NCI-H82 (cell line): ENCODE results near the gene CFAP52.
"Not testable (repeated sequence)": the region's sequence is repeated elsewhere in the genome, so short reads cannot be mapped to it uniquely, and the experiment has no call there.

Source experiments
- DNase-seq: peaks from one replicate; lab custom pipeline; 2025; lab: John Stamatoyannopoulos, UW

The CFAP52 gene

DNA sequence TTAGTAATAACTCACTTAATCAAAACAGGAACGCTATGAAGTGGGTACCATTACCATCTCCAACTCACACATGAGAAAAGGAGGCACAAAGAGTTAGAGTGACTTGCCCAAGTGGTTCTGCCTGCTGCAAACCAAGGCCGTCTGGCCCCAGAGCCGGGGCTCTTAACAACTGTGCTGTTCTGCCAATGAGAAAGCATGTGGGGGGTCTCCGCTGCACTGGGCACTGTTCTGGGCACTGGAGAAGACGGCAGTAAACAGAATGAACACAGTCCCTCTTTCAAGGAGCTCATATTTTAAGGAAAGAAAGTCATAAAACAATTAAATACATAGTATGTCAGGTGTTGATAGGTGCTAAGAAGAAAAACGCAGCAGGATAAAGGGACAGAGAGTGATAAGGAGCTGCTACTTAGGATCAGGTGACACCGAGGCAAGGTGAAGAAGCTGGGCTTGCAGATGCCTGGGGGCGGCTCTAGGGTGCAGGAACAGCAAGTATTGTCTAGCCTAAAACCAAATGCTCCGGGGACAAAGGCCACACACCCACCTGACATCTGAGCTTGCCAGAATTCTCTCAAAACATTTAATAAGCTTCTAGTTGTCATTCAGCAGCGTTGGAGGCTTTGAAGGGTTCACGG lies 7.4 kb upstream of the CFAP52 start:
- DNase-seq = no peak

DNA sequence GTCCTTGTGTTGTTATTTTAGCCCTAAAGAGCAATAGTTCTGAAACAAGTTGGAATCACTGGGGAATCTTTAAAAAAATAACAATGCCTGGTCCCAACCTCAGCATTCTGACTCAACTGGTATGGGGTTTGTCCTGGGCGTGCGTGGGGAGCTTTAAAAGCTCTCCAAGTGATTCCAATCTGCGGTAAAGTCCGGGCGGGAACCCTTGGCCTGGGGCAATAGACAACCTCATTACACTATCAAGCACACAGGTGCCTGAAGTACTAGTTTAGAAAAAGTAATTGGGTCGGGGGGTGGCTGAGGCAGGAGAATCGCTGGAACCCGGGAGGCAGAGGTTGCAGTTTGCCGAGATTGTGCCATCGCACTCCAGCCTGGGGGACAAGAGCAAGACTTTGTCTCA lies 5.2 kb upstream of the CFAP52 start:
- DNase-seq = no peak

DNA sequence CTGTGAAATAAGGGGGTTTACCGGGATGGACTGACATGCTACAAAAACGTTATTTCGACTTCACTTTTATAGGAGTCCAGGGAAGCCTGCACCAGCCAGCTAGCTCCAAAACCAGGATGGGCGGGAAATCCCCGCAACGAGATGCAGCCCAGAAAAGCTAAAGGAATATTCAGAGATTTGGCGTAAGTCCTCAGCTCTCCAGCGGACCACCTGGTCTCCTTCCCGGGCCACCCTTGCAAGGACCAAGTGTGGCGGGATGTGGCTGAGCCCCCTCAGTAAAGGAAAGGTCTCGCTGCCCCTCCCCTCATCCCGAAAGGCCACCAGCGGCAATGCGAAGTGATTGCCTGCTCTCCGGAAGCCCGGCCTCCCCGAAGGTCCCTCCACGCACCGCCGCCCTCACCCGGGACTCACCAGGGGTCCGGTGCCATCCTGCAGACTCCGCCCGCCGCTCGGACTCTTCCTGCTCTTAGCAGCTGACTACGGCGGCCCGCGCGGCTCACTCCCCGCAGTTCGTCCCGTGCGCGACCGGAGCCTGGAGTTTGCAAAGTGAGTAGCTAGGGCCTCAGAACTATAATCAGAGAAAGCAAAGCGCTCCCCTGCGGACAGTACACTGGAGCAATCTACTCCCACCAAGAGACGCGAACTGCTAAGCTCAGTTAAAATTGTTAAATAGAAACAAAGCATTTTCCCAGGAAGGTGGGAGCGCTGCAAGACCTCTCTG lies 901 bp upstream of the CFAP52 start, which contains the start of gene STX8:
Gene STX8 (minus strand): TSS at position 440 of the 721 bp plus-strand sequence. CDS start 12 bp downstream, at position 428.
- DNase-seq = peak; percentile 84

DNA sequence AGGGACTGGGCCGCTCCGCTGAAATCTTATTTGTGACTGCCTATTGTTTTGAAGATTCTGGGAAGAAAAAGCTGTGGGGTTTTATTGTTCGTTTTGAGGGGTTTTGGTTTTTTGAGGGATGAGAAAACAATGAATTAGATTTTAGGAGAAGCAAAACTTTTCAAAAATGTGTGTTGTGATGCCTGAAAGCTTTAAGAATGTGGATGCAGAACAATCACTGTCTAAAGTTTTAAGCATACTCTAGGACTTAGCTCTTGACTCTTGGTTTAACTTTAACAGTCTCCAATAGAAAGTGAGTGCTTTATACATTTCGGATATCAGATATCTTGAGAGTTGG lies 899 bp downstream of the CFAP52 start:
- no peak for DNase-seq

DNA sequence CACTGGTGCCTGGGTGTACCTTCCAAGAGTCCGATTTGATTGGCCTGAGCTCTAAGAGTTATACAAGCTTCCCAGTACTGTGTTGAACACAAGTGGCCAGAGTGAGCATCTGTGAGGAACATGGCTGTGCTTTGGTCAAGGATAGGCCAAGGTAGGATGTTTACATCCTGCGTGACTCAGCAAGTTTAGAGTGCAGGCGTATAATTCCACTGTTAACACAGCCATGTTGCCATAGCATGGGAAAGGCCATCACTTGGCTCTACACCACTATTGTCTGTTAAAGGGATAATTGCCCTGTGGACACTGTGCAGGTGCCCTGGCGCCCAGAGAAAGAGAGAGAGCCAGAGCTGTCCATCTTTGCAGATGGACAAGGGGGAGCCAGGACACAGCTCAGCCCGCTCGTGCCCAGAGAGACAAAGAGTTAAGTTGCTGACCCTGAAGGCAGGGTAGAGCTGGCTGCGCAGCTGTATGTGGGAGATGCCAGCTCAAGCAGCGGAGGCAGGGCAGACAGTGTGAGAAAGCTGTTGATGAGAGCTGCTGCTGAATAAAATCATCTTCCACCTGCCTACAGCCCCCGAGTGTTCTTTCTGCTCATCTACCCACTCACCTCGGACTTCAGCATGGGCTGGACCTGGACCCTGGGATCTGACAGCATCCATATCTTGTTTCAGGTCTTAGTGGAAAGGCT lies 11.7 kb downstream of the CFAP52 start:
- no peak for DNase-seq

DNA sequence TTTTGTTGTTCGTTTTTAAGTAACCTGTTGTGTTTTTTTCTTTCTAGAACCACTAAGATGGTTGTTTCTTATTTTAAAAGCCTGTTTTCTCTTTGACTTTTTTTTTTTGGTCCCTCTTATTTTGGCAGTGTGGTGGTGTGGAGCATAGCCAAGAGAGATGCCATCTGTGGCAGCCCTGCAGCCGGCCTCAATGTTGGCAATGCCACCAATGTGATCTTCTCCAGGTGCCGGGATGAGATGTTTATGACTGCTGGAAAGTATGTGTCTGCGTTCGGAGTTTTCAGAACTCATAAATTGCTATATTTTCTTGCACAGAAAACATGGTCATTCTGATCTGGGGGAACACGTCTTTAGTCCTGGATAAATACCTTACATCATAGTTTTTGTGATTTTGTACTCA lies 17.6 kb downstream of the CFAP52 start:
- DNase-seq = no peak

DNA sequence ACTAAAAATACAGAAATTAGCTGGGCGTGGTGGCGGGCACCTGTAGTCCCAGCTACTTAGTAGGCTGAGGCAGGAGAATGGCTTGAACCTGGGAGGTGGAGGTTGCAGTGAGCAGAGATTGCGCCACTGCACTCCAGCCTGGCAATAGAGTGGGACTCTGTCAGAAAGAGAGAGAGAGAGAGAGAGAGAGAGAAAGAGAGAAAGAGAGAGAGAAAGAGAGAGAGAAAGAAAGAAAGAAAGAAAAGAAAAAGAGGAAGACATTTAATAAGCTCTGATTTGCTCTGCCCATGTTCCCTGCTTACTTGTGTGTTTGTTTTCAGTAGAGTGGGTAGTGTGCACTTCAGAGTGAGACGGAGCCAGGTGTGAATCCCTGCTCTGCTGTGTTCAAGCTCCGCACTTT lies 21.2 kb downstream of the CFAP52 start:
- not testable (repeated sequence) for DNase-seq

DNA sequence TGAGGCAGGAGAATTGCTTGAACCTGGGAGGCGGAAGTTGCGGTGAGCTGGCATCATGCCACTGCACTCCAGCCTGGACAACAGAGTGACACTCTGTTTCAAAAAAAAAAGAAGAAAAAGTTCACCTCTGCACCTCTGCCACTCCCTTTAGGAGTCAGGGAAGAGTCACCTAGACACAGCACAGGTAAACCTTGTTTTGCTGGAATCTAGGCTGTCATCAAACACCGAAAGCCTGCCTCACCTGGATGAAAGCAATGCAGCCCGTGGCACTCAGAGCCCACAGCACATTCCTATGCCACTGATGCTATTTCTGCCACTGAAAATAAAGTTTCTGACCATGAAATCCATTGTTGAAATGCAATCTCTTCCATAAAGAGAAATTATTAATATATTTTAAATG lies 22.2 kb downstream of the CFAP52 start:
- no peak for DNase-seq

DNA sequence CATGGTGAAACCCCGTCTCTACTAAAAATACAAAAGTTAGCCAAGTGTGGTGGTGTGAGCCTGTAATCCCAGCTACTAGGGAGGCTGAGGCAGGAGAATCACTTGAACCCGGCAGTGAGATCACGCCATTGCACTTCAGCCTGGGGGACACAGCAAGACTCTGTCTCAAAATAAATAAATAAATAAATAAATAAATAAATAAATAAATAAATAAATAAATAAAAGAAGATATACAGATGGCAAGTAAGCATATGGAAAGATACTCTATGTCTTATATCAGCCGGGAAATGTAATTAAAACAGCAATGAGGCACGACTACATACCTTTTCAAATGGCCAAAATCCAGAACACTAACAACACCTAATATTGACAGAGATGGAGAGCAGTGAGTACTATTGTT lies 28.1 kb downstream of the CFAP52 start:
- DNase-seq = not testable (repeated sequence)

DNA sequence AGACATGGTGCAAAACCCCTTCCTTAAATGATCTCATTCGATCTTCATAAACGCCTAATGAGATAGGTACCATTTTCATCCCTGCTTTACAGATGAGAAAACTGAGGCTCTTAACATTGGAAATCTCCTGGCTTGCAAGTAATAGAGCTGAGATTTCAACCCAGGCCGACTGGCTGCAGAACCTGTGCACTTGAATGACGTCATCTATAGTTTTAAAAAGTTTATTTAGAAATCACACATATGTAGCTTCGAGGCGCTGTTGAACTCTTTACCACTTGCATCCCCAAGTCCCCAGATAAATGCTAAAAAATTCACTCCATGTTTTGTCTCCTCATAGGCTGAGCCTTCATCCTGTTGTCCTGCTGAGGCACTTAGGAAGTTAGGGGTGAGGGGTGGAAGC lies 30.0 kb downstream of the CFAP52 start:
- DNase-seq = no peak

DNA sequence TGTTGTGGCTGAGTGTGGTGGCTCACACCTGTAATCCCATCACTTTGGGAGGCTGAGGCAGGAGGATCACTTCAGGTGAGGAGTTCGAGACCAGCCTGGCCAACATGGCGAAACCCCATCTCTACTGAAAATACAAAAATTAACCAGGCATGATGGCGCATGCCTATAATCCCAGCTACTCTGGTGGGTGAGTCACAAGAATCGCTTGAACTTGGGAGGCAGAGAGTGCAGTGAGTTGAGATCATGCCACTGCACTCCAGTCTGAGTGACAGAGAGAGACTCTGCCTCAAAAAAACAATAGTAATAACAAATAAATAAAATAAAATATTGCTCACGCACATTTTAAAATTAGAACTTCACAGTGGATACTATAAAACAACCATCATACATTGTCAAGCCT lies 30.6 kb downstream of the CFAP52 start:
- DNase-seq = not testable (repeated sequence)

DNA sequence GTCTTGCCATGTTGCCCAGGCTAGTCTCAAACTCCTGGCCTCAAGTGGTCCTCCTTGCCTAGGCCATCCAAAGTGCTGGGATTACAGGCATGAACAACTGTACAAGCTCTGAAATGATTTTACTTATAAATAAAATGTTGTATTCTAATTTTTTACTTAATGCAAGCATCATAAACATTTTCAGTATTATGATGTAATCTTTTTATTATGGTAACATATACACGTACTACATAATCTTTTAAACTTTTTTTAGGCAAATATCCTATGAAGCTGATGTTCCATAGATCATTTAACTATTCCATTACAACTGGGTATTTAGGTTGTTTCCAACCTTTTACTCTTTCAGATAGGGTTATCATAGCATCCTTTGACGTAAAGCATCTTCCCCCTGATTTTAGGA lies 35.1 kb downstream of the CFAP52 start:
- DNase-seq = no peak

DNA sequence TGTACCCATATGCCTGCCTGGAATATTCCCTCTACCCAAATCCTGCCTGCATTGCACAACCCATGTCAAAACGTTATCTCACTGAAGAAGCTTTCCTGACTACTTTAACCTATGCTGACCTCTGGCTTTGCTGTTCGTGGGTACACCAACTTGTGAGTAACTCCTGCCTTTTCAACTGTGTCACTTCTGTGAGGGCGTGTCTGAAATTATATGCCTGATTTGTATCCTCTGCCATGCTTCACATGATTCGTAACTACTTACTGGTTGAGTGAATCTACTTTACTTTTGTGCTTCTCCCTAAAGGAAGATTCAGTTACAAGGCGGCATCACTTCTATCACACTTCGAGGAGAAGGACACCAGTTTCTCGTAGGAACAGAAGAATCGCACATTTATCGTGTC lies 35.6 kb downstream of the CFAP52 start:
- no peak for DNase-seq

DNA sequence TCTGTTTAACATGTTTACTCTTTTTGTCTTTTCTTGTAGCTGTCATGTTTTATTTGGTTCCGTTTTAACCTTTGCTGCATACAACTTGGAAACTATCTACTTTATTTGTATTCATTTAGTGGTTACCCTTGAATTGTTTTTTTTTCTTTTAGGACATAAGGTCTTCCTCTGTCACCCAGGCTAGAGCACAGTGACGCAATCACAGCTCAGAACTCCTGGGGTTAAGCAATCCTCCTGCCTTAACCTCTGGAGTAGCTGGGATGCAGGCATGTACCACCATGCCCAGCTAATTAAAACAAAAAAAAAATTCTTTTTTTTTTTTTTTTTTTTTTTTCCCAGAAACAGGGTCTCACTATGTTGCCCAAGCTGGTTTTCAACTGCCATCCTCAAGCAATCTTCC lies 39.0 kb downstream of the CFAP52 start:
- no peak for DNase-seq

DNA sequence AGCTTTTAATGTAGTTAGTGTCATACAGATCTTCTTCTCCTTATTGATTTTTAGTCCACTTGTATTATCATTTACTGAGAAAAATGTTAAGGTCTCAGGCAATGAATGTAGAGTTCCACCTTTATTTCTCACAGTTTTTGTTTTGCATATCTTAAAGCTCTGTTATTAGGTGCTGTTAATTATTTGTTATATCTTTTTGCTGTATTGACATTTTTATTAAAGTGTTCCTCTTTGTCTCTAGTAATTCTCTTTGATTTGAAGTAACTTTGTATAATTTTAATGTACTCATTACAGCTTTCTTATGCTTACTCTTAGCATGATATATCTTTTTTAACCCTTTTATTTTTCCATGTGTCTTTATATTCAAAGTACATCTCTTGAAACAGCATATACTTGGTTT lies 46.5 kb downstream of the CFAP52 start:
- DNase-seq = no peak

DNA sequence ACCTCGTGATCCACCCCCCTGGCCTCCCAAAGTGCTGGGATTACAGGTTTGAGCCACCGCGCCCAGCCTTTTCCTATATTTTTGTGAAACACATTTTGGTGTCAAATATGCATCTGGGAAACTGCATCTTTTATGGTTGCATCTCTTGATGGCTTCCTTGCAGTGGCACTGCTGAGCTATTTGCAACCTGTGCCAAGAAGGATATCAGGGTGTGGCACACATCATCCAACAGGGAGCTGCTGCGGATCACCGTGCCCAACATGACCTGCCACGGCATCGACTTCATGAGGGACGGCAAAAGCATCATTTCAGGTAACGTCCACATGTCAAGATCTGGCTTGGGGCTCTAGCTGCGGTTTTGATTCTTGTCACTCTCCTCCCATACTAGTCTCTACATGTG lies 52.1 kb downstream of the CFAP52 start:
- no peak for DNase-seq

DNA sequence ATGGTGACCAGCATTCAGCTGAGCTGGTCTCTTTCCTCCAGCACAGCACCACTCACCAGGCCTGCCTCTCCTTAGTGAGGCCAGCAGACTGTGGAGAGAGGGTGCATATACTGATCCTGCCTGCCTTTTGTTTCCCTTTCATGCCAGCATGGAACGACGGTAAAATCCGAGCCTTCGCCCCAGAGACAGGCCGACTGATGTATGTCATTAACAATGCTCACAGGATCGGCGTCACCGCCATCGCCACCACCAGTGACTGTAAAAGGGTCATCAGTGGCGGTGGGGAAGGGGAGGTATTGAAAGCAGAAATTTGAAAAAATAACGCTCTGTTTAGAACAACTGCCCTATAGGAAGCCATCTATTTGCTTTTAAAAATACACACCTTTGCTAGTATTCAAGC lies 56.3 kb downstream of the CFAP52 start:
- no peak for DNase-seq

DNA sequence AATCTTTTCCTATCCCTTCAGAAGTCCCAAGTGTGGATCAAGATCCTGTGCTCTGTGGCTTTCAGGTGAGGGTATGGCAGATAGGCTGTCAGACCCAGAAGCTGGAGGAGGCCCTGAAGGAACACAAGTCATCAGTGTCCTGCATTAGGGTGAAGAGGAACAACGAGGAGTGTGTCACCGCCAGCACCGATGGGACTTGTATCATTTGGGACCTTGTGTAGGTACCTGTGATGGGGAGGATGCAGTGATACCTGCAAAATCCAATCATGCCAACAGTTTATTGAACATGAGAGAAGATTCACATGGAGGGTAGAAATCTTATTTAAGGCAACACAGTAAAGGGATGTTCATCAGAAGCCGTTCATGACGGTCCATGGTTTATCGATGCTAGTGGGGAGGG lies 58.9 kb downstream of the CFAP52 start:
- no peak for DNase-seq

DNA sequence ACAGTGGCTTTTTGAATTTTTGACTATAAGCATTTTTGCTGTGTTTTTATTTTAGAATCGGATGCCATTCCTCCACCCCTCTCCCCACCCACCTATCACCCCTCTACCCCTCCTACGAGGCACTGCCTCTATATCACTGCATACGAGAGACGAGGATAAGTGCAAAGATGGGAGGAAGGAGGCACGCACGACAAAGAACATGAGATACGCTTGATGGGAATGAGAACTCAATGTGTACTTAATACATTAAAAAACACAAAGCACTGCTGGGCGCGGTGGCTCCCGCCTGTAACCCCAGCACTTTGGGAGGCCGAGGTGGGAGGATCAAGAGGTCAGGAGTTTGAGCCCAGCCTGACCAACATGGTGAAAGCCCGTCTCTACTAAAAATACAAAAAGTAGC lies 60.1 kb downstream of the CFAP52 start:
- no peak for DNase-seq

DNA sequence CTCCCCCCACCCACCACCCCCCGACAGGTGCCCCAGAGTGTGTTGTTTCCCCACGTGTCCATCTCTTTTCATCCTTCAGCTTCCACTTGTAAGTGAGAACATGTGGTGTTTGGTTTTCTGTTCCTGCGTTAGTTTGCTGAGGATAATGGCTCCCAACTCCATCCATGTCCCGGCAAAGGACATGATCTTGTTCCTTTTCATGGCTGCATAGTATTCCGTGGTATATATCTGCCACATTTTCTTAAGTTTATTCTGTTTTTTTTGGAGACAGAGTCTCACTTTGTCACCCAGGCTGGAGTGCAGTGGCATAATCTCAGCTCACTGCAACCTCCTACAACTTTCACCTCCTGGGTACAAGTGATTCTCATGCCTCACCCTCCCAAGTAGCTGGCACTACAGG lies 63.9 kb downstream of the CFAP52 start:
- not testable (repeated sequence) for DNase-seq

DNA sequence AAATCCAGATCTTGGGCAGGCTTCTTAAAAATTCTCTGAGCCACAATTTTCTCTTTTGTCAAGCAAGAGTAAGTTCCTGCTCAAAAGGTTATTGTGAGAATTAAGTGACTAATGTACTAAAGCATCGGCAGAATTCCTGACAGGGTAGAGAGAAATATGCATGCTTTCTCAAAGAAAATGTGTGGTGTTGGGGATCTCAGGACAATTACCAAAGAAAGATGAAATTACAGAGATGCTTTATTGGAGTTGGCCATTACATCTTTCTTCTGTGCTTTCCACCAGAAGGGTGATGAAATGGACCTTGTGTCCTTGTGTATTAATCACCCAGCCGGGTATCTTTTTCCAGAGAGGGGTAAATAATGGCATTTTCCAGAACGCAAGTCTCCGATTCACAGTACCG lies 67.2 kb downstream of the CFAP52 start:
- no peak for DNase-seq

DNA sequence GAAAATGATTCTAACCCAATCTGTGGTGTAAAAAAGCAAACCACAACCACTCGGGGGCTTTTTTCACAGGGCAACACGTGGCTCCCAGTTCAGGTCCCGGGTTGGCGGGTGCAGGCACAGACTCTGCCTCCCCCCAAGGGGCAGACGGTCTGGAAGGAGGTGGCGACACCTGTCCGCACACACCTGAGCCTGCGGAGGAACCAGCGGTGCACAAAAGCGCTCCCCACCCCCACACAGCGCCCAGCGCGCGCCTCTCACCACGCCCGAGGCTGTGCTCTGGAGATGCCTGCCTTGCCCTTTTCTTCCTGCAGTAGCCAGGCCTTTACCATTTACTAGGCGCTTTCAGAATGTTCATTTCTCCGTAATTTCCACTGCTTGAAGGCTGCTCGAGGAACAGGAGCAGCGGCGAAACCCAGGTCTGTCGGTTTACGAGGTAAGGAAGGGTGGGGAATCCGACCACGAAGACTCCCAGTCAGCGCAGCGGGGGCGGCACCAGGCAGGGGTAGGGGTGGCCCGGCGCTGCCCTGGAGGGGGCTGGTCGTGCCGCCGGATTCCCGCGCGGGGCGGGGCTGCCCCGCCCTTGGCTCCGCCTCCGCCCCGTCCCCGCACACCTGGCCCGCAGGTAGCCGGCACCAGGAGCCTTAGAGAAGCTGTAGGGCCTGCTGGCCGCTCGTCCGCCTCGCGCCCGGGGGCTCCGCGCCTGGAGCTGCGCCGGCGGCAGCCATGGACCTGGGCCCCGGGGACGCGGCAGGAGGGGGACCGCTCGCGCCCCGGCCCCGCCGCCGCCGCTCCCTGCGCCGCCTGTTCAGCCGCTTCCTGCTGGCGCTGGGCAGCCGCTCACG lies 68.7 kb downstream of the CFAP52 start, which contains the start of gene USP43:
Gene USP43 (plus strand): TSS at position 608 of the 842 bp plus-strand sequence. CDS start 116 bp downstream, at position 724.
- DNase-seq = peak; percentile 49
